RWPE2 (cell line): ENCODE measurements around the gene ADCY1.

ENCODE experiments used
- ATAC-seq: fragments of 200-7000 bp; cut with Tn5 transposase; 3 replicates; pipeline ENCODE4 v1.9.1; 2021; ENCODE audit warnings: low read depth
- DNase-seq: peaks from one replicate; pipeline ENCODE4 v3.0.0-alpha.2; 2020; ENCODE audit warnings: low spot score
- H3K27ac ChIP-seq: fragments of 450-650 bp; 2 replicates; pipeline ENCODE4 v1.5.1; 2017; ENCODE audit warnings: mild to moderate bottlenecking; ENCODE audit not compliant: poor library complexity, severe bottlenecking
- H3K27me3 ChIP-seq: fragments of 250-450 bp; sonication (Bioruptor Pico); 2 replicates; pipeline ENCODE4 v1.5.1; 2021; ENCODE audit warnings: mild to moderate bottlenecking, moderate library complexity; ENCODE audit not compliant: insufficient read depth, poor library complexity, severe bottlenecking
- H3K36me3 ChIP-seq: fragments of 250-450 bp; sonication (Bioruptor Pico); 2 replicates; pipeline ENCODE4 v1.5.1; 2020; ENCODE audit warnings: low read depth, mild to moderate bottlenecking, moderate library complexity
- H3K4me1 ChIP-seq: fragments of 250-450 bp; sonication (Bioruptor Pico); 2 replicates; pipeline ENCODE4 v1.5.1; 2021; ENCODE audit warnings: mild to moderate bottlenecking, moderate library complexity; ENCODE audit not compliant: insufficient read depth, poor library complexity, severe bottlenecking
- H3K4me3 ChIP-seq: fragments of 250-450 bp; sonication (Bioruptor Pico); 2 replicates; pipeline ENCODE4 v1.5.1; 2021; ENCODE audit warnings: mild to moderate bottlenecking, moderate library complexity; ENCODE audit not compliant: severe bottlenecking
- H3K9me3 ChIP-seq: fragments of 250-450 bp; sonication (Bioruptor Pico); 2 replicates; pipeline ENCODE4 v1.5.1; 2021; ENCODE audit warnings: mild to moderate bottlenecking, moderate library complexity; ENCODE audit not compliant: severe bottlenecking
- CTCF ChIP-seq: fragments of 450-650 bp; IDR thresholded peaks from one replicate; pipeline ENCODE4 v1.5.1; 2017; ENCODE audit warnings: mild to moderate bottlenecking, moderate library complexity; ENCODE audit not compliant: poor library complexity, severe bottlenecking

Gene ADCY1

GRCh38 chr7:45583296-45583695 is 9.1 kb downstream of the ADCY1 start:
- ATAC-seq = no peak
- no peak overlapping the region for H3K27ac ChIP-seq
- H3K4me3 ChIP-seq = no peak overlapping the region
- no peaks in the 10 kb centered on the region for H3K27me3 ChIP-seq
- DNase-seq = no peak
- H3K9me3 ChIP-seq = no peaks in the 10 kb centered on the region
- no peaks in the 10 kb centered on the region for H3K36me3 ChIP-seq
- no peak for TF ChIP-seq CTCF
- no peaks in the 10 kb centered on the region for H3K4me1 ChIP-seq

- H3K27me3 ChIP-seq = no peaks in the 10 kb centered on the region
- no peak overlapping the region for H3K27ac ChIP-seq
- no peak for DNase-seq
- no peaks in the 10 kb centered on the region for H3K4me1 ChIP-seq
- H3K9me3 ChIP-seq = no peaks in the 10 kb centered on the region
- no peak for ATAC-seq
- H3K36me3 ChIP-seq = no peaks in the 10 kb centered on the region
- no peak overlapping the region for H3K4me3 ChIP-seq
- no peak for TF ChIP-seq CTCF
Measured at GRCh38 chr7:45584261-45585210, 10.4 kb downstream of the ADCY1 start.

GRCh38 chr7:45585628-45586027 is 11.5 kb downstream of the ADCY1 start:
- Histone ChIP-seq H3K27me3 (peaks cover 2% of the 10 kb centered on the region), H3K4me1 (no peaks in the 10 kb centered on the region), H3K9me3 (no peaks in the 10 kb centered on the region), H3K4me3 (no peak overlapping the region), H3K27ac (no peak overlapping the region), H3K36me3 (no peaks in the 10 kb centered on the region)
- ATAC-seq = no peak
- DNase-seq = no peak
- TF ChIP-seq CTCF = no peak

- Histone ChIP-seq H3K27ac (no peak overlapping the region), H3K9me3 (no peaks in the 10 kb centered on the region), H3K4me1 (no peaks in the 10 kb centered on the region), H3K4me3 (no peak overlapping the region), H3K36me3 (no peaks in the 10 kb centered on the region), H3K27me3 (peaks cover 5% of the 10 kb centered on the region)
- no peak for ATAC-seq
- TF ChIP-seq CTCF = no peak
- no peak for DNase-seq
Measured at GRCh38 chr7:45586542-45587520, 12.7 kb downstream of the ADCY1 start.
